Kidney (tissue), 14 donors: Measurements from ENCODE around the gene GALNT12. TPM values are rescaled to one million over a fixed set of nuclear protein-coding genes. Genes with fewer than 3 reads are reported as not detected.

ENCODE experiments used
- DNase-seq, 5 donors: peaks; one replicate each; pipeline ENCODE4 v3.0.0-alpha.2; 2013 to 2020
- FAIRE-seq: peaks from 2 replicates; lab custom pipeline; 2012; peaks lifted over from hg19 to GRCh38; lab: Jason Lieb, UNC
- H3K27ac ChIP-seq, 2 donors: one replicate each; pipeline ENCODE4 v1.7.0; 2013; ENCODE audit warnings: low read depth in 2 of 2, low read length in 2 of 2, inconsistent platforms in 1 of 2
- H3K27me3 ChIP-seq: one replicate; pipeline ENCODE4 v1.7.1; 2013; ENCODE audit warnings: low read length, inconsistent platforms; ENCODE audit not compliant: control insufficient read depth, insufficient read depth
- H3K36me3 ChIP-seq, 3 donors: one replicate each; pipeline versions ENCODE4 v1.7.0 to v1.7.1; 2013; ENCODE audit warnings: low read length in 3 of 3, control low read depth in 1 of 3, inconsistent platforms in 1 of 3; ENCODE audit not compliant: insufficient read depth in 3 of 3, control insufficient read depth in 2 of 3
- H3K4me1 ChIP-seq, 3 donors: one replicate each; pipeline versions ENCODE4 v1.7.0 to v1.7.1; 2013; ENCODE audit warnings: low read length in 3 of 3, inconsistent platforms in 1 of 3, low read depth in 1 of 3; ENCODE audit not compliant: control insufficient read depth in 2 of 3, insufficient read depth in 2 of 3
- H3K4me3 ChIP-seq, 3 donors: one replicate each; pipeline versions ENCODE4 v1.7.0 to v1.8.1; 2013; ENCODE audit warnings: low read length in 3 of 3, control low read depth in 1 of 3, inconsistent platforms in 1 of 3
- H3K9ac ChIP-seq, 3 donors: one replicate each; pipeline versions ENCODE4 v1.7.0 to v1.7.1; 2013; ENCODE audit warnings: low read length in 3 of 3, control low read depth in 1 of 3, inconsistent platforms in 1 of 3
- H3K9me3 ChIP-seq, 3 donors: one replicate each; pipeline versions ENCODE4 v1.7.0 to v1.7.1; 2013; ENCODE audit warnings: low read length in 3 of 3, control low read depth in 1 of 3, inconsistent platforms in 1 of 3; ENCODE audit not compliant: control insufficient read depth in 2 of 3, insufficient read depth in 1 of 3
- CTCF ChIP-seq: IDR thresholded peaks from 3 replicates; pipeline ENCODE4 v1.5.1; 2012; ENCODE audit warnings: mild to moderate bottlenecking, moderate library complexity, borderline replicate concordance; ENCODE audit not compliant: insufficient read depth; ENCODE audit errors: extremely low read depth
- intact Hi-C: fragments of 100-400 bp; cut with DNase I; formaldehyde crosslinking; loops from one replicate; pipeline ENCODE4 v1.11.1; 2022
- polyA plus RNA-seq: library from polyadenylated mRNA; stranded (reverse); fragments of 350-450 nt; fragmentation: Illumina TruSeq; extraction: RNeasy Lipid Tissue Mini Kit (QIAGEN cat#74804); gene quantifications from one replicate; pipeline ENCODE4 v1.2.3, GENCODE V29; 2014; ENCODE audit warnings: low read depth, low replicate concordance; ENCODE audit not compliant: insufficient read depth
- total RNA-seq: library from RNA; stranded (reverse); fragmentation: NEBNext Ultra II Directional; extraction: Animal tissue kit (Norgen Biotek cat#: 25700); gene quantifications from one replicate; pipeline ENCODE4 v1.2.1, GENCODE V29; 2021
- donor health status: control.
- donor health status: control.
- donor health status: control.
- donor health status: control.
- donor health status: control.
- donor health status: DM: yes; HTN: yes; CAD: no.
- donor health status: Normal renal cell carcinoma (clear cell type).

GALNT12 gene
- total and polyA plus RNA-seq, 2 donors from 2014 or later: 3.6 to 10.8 TPM

- Histone ChIP-seq H3K9me3 (no peaks in the 10 kb centered on the region), H3K4me1 (peaks cover 0 to 8% (median 0%) of the 10 kb centered on the region in 3 donors), H3K36me3 (no peaks in the 10 kb centered on the region), H3K27me3 (no peaks in the 10 kb centered on the region), H3K9ac (no peak overlapping the region), H3K27ac (no peak overlapping the region), H3K4me3 (no peak overlapping the region)
- TF ChIP-seq CTCF: no peak
- intact Hi-C loops: no loop called here
- FAIRE-seq (no peak), DNase-seq (no peak)
Measured at GRCh38 chr9:98805506-98806272, 1.8 kb upstream of the GALNT12 start.

GRCh38 chr9:98806394-98807035 lies 955 bp upstream of the GALNT12 start:
- Histone ChIP-seq H3K27me3 (no peaks in the 10 kb centered on the region), H3K9ac (no peak overlapping the region), H3K4me1 (peaks cover 0 to 8% (median 0%) of the 10 kb centered on the region in 3 donors), H3K36me3 (no peaks in the 10 kb centered on the region), H3K4me3 (peak overlapping the region in 1 of 3 donors; percentile 42), H3K9me3 (no peaks in the 10 kb centered on the region), H3K27ac (no peak overlapping the region)
- FAIRE-seq (no peak), DNase-seq (peak in 1 of 5 donors; percentile 14)
- intact Hi-C loops: no loop called here
- TF ChIP-seq CTCF: no peak

DNA sequence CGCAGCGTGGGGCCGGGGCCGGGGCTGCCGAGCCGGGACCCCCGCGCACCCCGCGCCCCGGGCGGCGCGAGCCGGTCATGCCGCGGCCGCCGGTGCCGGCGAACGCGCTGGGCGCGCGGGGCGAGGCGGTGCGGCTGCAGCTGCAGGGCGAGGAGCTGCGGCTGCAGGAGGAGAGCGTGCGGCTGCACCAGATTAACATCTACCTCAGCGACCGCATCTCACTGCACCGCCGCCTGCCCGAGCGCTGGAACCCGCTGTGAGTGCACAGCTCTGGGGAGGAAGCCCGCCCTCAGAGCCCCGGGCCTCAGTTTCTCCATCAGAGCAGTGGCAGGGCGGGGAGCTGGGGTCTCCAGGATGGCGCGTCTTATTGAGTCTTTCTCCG lies 335 bp downstream of the GALNT12 start:
- H3K36me3 ChIP-seq: no peaks in the 10 kb centered on the region
- H3K9me3 ChIP-seq: no peaks in the 10 kb centered on the region
- H3K4me1 ChIP-seq: peaks cover 0 to 8% (median 0%) of the 10 kb centered on the region in 3 donors
- H3K9ac ChIP-seq: no peak overlapping the region
- no peak for TF ChIP-seq CTCF
- H3K27ac ChIP-seq: no peak overlapping the region
- H3K4me3 ChIP-seq: peak overlapping the region in 2 of 3 donors; percentile 50 to 62
- peak in 2 of 5 donors; percentile 30 to 33 for DNase-seq
- no peaks in the 10 kb centered on the region for H3K27me3 ChIP-seq
- no peak for FAIRE-seq
- intact Hi-C loops: no loop called here
